DMS 273 (cell line): Measurements from ENCODE around the gene METTL22.

Source experiments
- DNase-seq: peaks from one replicate; lab custom pipeline; 2025; ENCODE audit not compliant: unreplicated experiment; lab: John Stamatoyannopoulos, UW

The METTL22 gene

GRCh38 chr16:8663192-8664089 lies 41.9 kb downstream of the METTL22 start:
- no peak for DNase-seq

- DNase-seq, result no peak
Measured at GRCh38 chr16:8665529-8665928, 44.0 kb downstream of the METTL22 start.

DNA sequence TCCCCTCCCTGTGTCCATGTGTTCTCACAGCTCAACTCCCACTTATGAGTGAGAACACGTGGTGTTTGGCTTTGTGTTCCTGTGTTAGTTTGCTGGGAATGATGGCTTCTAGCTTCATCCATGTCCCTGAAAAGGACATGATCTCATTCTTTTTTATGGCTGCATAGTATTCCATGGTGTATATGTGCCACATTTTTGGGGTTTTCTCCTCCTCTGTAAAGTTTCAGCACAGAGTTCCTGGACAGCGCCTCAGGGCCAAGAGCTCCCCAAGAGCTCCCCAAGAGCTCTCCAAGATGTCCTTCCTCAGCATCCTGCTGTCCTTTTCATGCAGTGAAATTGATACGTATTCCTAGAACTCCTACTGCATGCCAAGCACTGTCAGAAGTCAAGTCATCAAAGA lies 46.0 kb downstream of the METTL22 start:
- DNase-seq, result no peak

- no peak for DNase-seq
Measured at GRCh38 chr16:8668113-8668512, 46.6 kb downstream of the METTL22 start.

- DNase-seq, result no peak
Measured at GRCh38 chr16:8669481-8669880, 48.0 kb downstream of the METTL22 start.

- DNase-seq, result no peak
Measured at GRCh38 chr16:8670014-8670560, 48.6 kb downstream of the METTL22 start.

- DNase-seq, result peak; percentile 69
Measured at GRCh38 chr16:8673611-8674412, 52.3 kb downstream of the METTL22 start.

DNA sequence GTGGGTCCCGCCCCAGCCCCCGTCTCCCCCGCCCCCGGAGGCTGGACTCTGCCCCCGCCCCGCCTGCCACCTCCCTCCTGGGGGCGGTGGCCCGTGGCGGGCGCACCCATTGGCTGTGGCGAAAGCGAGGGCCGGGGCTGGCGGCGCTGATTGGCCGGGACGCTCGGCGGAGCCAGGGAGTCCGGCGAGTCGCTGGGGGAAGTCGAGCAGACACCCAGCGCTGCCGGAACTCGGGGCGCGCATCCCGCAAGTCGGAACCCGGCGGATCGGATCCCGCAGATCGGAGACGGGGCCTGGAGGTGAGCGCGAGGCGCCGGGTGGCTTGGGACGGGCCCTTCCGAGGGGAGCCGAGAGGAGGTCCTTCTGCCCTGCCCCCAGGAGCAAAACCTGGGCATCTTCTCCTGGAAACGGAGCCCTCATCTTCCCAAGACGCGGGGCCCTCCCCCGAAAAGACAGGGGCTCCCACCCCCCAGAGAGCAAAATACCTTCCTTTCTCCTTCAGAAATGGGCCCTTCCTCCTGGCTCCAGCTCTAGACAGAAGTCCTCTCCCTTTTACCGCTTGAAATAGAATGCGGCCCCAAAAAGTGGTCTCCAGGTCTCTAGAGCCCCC lies 53.0 kb downstream of the METTL22 start, which contains the start of gene ABAT:
TSS of gene ABAT (plus strand) at position 205 of the 610 bp plus-strand sequence. CDS start 61,123 bp downstream, outside the sequence.
- DNase-seq, result peak; percentile 93

- DNase-seq, result no peak
Measured at GRCh38 chr16:8675183-8676159, 54.0 kb downstream of the METTL22 start.

GRCh38 chr16:8676160-8676547 lies 54.7 kb downstream of the METTL22 start:
- DNase-seq, result no peak

DNA sequence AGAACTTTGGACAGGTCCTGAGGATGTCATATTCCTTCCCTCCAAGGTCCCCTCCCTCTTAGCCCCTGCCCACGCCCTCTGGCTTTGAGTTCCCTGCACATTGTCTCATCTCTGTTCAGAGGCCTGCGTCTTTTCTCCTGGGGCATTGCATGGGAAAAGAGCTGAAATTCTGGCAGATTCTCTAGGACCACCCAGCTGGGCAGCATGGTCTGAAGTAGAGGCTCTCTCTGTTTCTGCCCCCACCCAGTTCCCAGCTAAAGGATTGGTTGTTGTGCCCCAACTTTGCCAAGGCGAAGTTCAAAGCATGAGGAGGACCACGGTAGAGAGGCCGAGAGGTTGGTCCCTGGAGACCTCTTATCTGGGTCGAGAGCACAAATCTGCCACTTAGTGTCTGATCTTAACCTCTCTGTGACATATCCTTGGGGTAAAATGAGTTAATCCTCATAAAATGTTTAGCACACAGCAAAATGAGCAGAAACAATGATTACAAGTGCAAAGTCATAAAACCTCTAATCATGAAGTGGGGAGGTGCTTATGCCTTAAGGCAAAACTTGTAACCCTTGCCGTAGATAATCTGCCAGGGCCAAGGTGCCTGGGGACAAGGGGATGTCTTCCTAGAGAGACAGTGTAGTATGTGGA lies 55.4 kb downstream of the METTL22 start:
- no peak for DNase-seq

DNA sequence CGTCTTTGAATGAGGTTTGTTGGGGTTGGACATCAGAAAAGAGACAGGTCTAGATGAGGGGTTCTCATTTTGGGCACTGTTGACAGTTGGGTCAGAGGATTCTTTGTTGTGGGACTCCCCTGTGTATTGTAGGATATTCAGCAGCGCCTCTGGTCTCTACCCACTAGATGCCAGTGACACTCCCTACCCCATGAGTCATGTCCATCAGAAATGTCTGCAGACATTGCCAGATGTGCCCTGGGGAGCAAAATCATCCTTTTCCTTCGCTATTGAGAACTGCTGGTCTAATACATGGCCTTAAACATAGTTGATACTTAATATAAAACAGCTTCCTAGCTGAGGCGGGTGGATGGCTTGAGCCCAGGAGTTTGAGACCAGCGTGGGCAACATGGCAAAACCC lies 56.0 kb downstream of the METTL22 start:
- no peak for DNase-seq

GRCh38 chr16:8678068-8678927 lies 56.8 kb downstream of the METTL22 start:
- DNase-seq, result no peak

- no peak for DNase-seq
Measured at GRCh38 chr16:8679151-8679550, 57.7 kb downstream of the METTL22 start.

GRCh38 chr16:8682551-8683259 lies 61.2 kb downstream of the METTL22 start:
- no peak for DNase-seq

DNA sequence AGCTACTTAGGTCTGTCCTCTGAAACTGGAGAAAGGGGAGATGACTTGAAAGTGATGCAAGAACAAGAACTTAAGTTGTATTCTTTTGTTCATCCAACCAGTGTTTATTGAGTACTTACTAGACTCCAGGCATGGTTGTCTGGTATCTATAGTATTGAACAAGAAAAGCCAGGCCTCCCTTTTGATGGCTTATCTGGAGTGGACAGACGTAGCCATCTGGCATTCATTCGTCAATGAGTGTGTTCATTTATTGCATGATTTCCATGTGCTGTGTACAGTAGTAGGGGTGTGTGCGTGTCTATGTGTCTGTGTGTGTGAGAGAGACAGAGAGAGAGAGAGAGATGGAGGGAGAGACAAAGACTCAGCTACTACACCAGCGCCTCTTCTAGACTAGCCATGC lies 62.1 kb downstream of the METTL22 start:
- no peak for DNase-seq

DNA sequence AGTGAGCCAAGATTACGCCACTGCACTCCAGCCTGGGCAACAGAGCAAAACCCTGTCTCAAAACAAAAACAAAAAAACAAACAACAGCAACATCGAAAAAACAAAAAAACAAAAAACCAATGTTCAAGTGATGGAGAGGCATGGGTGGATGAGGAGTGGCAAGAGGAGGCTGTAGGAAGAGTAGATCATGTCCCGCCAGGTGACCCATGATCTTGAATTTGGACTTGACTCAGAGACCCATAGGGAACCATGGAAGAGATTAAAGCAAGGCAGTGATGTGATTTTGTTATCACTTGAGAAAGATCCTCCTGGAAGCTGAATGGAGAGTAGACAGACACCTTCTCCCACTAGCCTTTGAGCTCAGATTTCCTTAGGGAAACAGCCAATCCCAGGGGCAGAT lies 64.1 kb downstream of the METTL22 start:
- DNase-seq, result no peak

DNA sequence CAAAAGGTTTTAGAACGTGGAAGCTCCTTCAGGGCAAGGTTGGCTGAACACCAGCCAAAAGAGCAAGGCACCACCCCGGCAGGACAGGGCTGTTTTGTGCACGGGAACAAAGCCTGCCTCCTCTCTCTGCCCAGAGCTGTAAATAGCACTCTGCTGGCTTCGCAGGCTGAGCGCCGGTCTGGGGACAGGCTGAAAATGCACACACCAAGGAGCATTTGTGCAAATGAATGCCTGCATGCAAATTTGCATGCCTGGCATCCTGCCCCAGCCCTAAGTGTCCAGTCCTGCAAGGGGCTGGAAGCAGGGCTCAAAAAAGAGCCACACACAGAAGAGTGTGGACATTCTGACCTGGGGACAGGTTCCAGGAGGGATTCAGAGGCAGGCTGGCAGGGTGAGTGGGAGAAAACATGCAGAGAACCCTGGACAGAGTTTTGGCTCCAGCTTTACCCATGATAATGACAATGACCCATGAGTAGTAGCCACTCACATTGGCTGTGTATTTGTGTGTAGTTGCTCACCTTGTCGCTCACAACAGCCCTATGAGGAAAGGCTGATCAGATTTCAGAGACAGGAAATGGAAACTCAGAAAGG lies 64.6 kb downstream of the METTL22 start:
- no peak for DNase-seq
